GM19043 (cell line): ENCODE results near the gene WDFY3.

ENCODE experiments used
- ATAC-seq: cut with Tn5 transposase; IDR thresholded peaks from one replicate; pipeline ENCODE4 v1.9.1; 2021; ENCODE audit warnings: low read depth; ENCODE audit not compliant: unreplicated experiment

Gene WDFY3

GRCh38 chr4:84913176-84913575 is 53.3 kb downstream of the WDFY3 start:
- ATAC-seq: no peak

- no peak for ATAC-seq
These were observed 53.7 kb downstream of the WDFY3 start for GRCh38 chr4:84912741-84913140.

- no peak for ATAC-seq
These were observed 57.6 kb downstream of the WDFY3 start for GRCh38 chr4:84908876-84909275.

GRCh38 chr4:84907145-84907544 is 59.3 kb downstream of the WDFY3 start:
- ATAC-seq: no peak

- no peak for ATAC-seq
These were observed 60.8 kb downstream of the WDFY3 start for GRCh38 chr4:84905646-84906045.

GRCh38 chr4:84901740-84902281 is 64.7 kb downstream of the WDFY3 start:
- no peak for ATAC-seq

GRCh38 chr4:84901173-84901572 is 65.3 kb downstream of the WDFY3 start:
- ATAC-seq: no peak

GRCh38 chr4:84899616-84900015 is 66.9 kb downstream of the WDFY3 start:
- ATAC-seq: no peak

- no peak for ATAC-seq
These were observed 69.0 kb downstream of the WDFY3 start for GRCh38 chr4:84897516-84897915.

- no peak for ATAC-seq
These were observed 71.2 kb downstream of the WDFY3 start for GRCh38 chr4:84895283-84895682.

GRCh38 chr4:84894621-84895020 is 71.9 kb downstream of the WDFY3 start:
- ATAC-seq: no peak

- ATAC-seq: no peak
These were observed 73.5 kb downstream of the WDFY3 start for GRCh38 chr4:84892950-84893349.

GRCh38 chr4:84887824-84888223 is 78.7 kb downstream of the WDFY3 start:
- ATAC-seq: no peak

GRCh38 chr4:84879651-84880200 is 86.8 kb downstream of the WDFY3 start:
- ATAC-seq: no peak

GRCh38 chr4:84878546-84878945 is 87.9 kb downstream of the WDFY3 start:
- no peak for ATAC-seq

GRCh38 chr4:84878090-84878489 is 88.4 kb downstream of the WDFY3 start:
- ATAC-seq: no peak

GRCh38 chr4:84877051-84877833 is 89.2 kb downstream of the WDFY3 start:
- ATAC-seq: no peak

GRCh38 chr4:84875636-84876371 is 90.7 kb downstream of the WDFY3 start:
- no peak for ATAC-seq

- no peak for ATAC-seq
These were observed 91.9 kb downstream of the WDFY3 start for GRCh38 chr4:84874619-84875018.

- ATAC-seq: no peak
These were observed 95.9 kb downstream of the WDFY3 start for GRCh38 chr4:84870398-84871163.

GRCh38 chr4:84866295-84866694 is 100.2 kb downstream of the WDFY3 start:
- ATAC-seq: no peak
